K562 (cell line): ENCODE results near the gene TNFSF4. TPM values are rescaled to one million over a fixed set of nuclear protein-coding genes. Genes with fewer than 3 reads are reported as not detected.

Experiments used
- ATAC-seq: fragments of 200-7000 bp; cut with Tn5 transposase; 3 replicates; pipeline ENCODE4 v1.9.1; 2020; ENCODE audit warnings: moderate library complexity
- BruUV-seq: library from RNA; stranded (reverse); fragments of 400-500 nt; replicated peaks from 2 replicates; lab custom pipeline; 2021; lab: Mats Ljungman, UMichigan
- CTCF ChIA-PET: fragments of 300-600 bp; formaldehyde crosslinking; extraction: SDS; loops from one replicate; lab custom pipeline; 2021; ENCODE audit warnings: low intra/inter-chr PET ratio; lab: Yijun Ruan, JAX
- POLR2A ChIA-PET: fragments of 300-600, 350-650 bp; sonication (Branson Sonifier 250); formaldehyde crosslinking; extraction: SDS; loops from one replicate; lab custom pipeline; 2021; ENCODE audit warnings: antibody characterized with exemption, inconsistent platforms; lab: Yijun Ruan, JAX
- DNase-seq, 4 experiments: peaks; one replicate each; pipeline versions ENCODE4 v3.0.0 to v3.0.0-alpha.2; 2011 to 2018; ENCODE audit warnings: low spot score in 3 of 4, mixed read lengths in 3 of 4; ENCODE audit errors: extremely low read depth in 1 of 4
- FAIRE-seq: peaks from 2 replicates; lab custom pipeline; 2011; peaks lifted over from hg19 to GRCh38; lab: Jason Lieb, UNC
- H2AFZ ChIP-seq: 2 replicates; pipeline ENCODE4 v1.6.0; 2011; ENCODE audit warnings: low read depth, low read length, control low read depth, inconsistent platforms
- H3K27ac ChIP-seq: fragments of 200-600 bp; 3 replicates; pipeline ENCODE4 v1.8.0; 2011; ENCODE audit warnings: low read depth, mild to moderate bottlenecking, control low read depth, inconsistent platforms, low read length, moderate library complexity, mixed read lengths; ENCODE audit errors: extremely low read depth
- H3K27me3 ChIP-seq, 2 experiments: fragments of 300-600 bp in 1 of 2; 2 replicates in 1 of 2; 3 replicates in 1 of 2; pipeline versions ENCODE4 v1.6.0 to v1.8.0; 2011; ENCODE audit warnings: inconsistent platforms in 2 of 2, low read length in 2 of 2, mild to moderate bottlenecking in 1 of 2, mixed read lengths in 1 of 2, moderate library complexity in 1 of 2; ENCODE audit not compliant: control insufficient read depth in 2 of 2, insufficient read depth in 2 of 2
- H3K36me3 ChIP-seq: fragments of 300-600 bp; 3 replicates; pipeline ENCODE4 v1.8.0; 2011; ENCODE audit warnings: mild to moderate bottlenecking, low read length, inconsistent platforms; ENCODE audit not compliant: control insufficient read depth, insufficient read depth
- H3K4me1 ChIP-seq, 2 experiments: fragments of 200-600 bp in 1 of 2; replicated peaks in 1 of 2; 2 replicates in 1 of 2; 3 replicates in 1 of 2; pipeline versions ENCODE4 v1.5.1 to v1.8.0; 2011; ENCODE audit warnings: inconsistent platforms in 2 of 2, low read length in 2 of 2, mild to moderate bottlenecking in 1 of 2, mixed read lengths in 1 of 2, moderate library complexity in 1 of 2; ENCODE audit not compliant: control insufficient read depth in 2 of 2, insufficient read depth in 2 of 2
- H3K4me2 ChIP-seq: 2 replicates; pipeline ENCODE4 v1.6.1; 2011; ENCODE audit warnings: low read length, control low read depth, inconsistent platforms, mixed read lengths; ENCODE audit not compliant: insufficient read depth
- H3K4me3 ChIP-seq: fragments of 200-600 bp; sonication (generic), shearing (Covaris generic); 2 replicates; pipeline ENCODE4 v1.5.1; 2016; ENCODE audit warnings: control low read depth, inconsistent platforms
- H3K79me2 ChIP-seq: fragments of 200-600 bp; 3 replicates; pipeline ENCODE4 v1.8.0; 2011; ENCODE audit warnings: low read length, inconsistent platforms; ENCODE audit not compliant: control insufficient read depth, insufficient read depth
- H3K9ac ChIP-seq, 2 experiments: 2 replicates each; pipeline versions ENCODE4 v1.6.0 to v1.6.1; 2011; ENCODE audit warnings: low read depth in 2 of 2, low read length in 2 of 2, control low read depth in 1 of 2, inconsistent platforms in 1 of 2, mild to moderate bottlenecking in 1 of 2, mixed read lengths in 1 of 2; ENCODE audit not compliant: insufficient read depth in 1 of 2
- H3K9me1 ChIP-seq: one replicate; pipeline ENCODE4 v1.6.0; 2011; ENCODE audit warnings: inconsistent platforms, mild to moderate bottlenecking, low read length, moderate library complexity; ENCODE audit not compliant: control insufficient read depth, insufficient read depth
- H3K9me3 ChIP-seq: replicated peaks from 2 replicates; pipeline ENCODE4 v1.5.1; 2011; ENCODE audit warnings: low read depth, low read length, inconsistent platforms; ENCODE audit not compliant: control insufficient read depth, insufficient read depth
- H4K20me1 ChIP-seq: replicated peaks from 2 replicates; pipeline ENCODE4 v1.6.1; 2011; ENCODE audit warnings: low read length, inconsistent platforms, mixed read lengths; ENCODE audit not compliant: control insufficient read depth, insufficient read depth
- CREBBP ChIP-seq: IDR thresholded peaks from one replicate; pipeline ENCODE4 v1.6.1; 2012; ENCODE audit warnings: low read depth, mild to moderate bottlenecking, control low read depth, inconsistent platforms, low read length
- KAT2B ChIP-seq: IDR thresholded peaks from one replicate; pipeline ENCODE4 v1.6.1; 2012; ENCODE audit warnings: low read depth, mild to moderate bottlenecking, control low read depth, inconsistent platforms, low read length, moderate library complexity
- NCOA2 ChIP-seq, 2 experiments: fragments of 450-650 bp; IDR thresholded peaks; 2 replicates each; pipeline ENCODE4 v1.6.1; 2018; ENCODE audit warnings: mild to moderate bottlenecking in 2 of 2, moderate library complexity in 1 of 2; ENCODE audit not compliant: partially characterized antibody in 2 of 2
- PRMT5 ChIP-seq: sonication (generic); formaldehyde crosslinking; IDR thresholded peaks from 2 replicates; pipeline ENCODE4 v1.5.0; 2020; ENCODE audit warnings: missing genetic modification reagents
- RAD51 ChIP-seq: fragments of 450-650 bp; IDR thresholded peaks from 2 replicates; pipeline ENCODE4 v1.7.1; 2016; ENCODE audit warnings: low read depth, mild to moderate bottlenecking, borderline replicate concordance
- ZBTB34 ChIP-seq: fragments of 250-450 bp; sonication (Bioruptor Pico); IDR thresholded peaks from 2 replicates; pipeline ENCODE4 v1.8.0; 2021; ENCODE audit warnings: mild to moderate bottlenecking, moderate library complexity
- WGBS: fragments of 100-300 bp; shearing (Covaris generic); methylation state at CpG from one replicate; pipeline ENCODE4 v1.1.6; 2016; ENCODE audit warnings: low coverage, mixed read lengths; ENCODE audit not compliant: insufficient coverage; ENCODE audit errors: missing lambda C conversion rate; 5-methylcytosine and 5-hydroxymethylcytosine counted together
- in situ Hi-C: fragments of 300-500 bp; cut with MboI; formaldehyde crosslinking; loops from 4 replicates; pipeline ENCODE4 v1.15.0; 2018; ENCODE audit warnings: inconsistent platforms, mixed read lengths
- intact Hi-C: fragments of 100-400 bp; cut with micrococcal nuclease; formaldehyde crosslinking; loops from 2 replicates; pipeline ENCODE4 v1.14.2; 2022
- polyA plus RNA-seq, 8 experiments: library from polyadenylated mRNA; depleted of rRNA in 4 of 8; stranded (reverse) in 5 of 8; unstranded in 3 of 8; fragments of >200 nt; fragmentation: Nextera tagmentation in 2 of 8; fragmentation: Illumina TruSeq in 1 of 8; extraction: Ambion mirVana in 2 of 8; extraction: Trizol in 1 of 8; gene quantifications; 2 replicates each; pipeline versions ENCODE4 v1.2.1 to v1.2.3, GENCODE V29; 2011 to 2014; ENCODE audit warnings: inconsistent platforms in 1 of 8, missing spikeins in 1 of 8
- total RNA-seq, 7 experiments: library from RNA; depleted of rRNA in 6 of 7; stranded (reverse); fragments of >200 nt in 6 of 7; fragmentation: Illumina TruSeq in 2 of 7; extraction: Trizol in 2 of 7; gene quantifications; 2 replicates each; pipeline versions ENCODE4 v1.2.1 to v1.2.3, GENCODE V29; 2011 to 2021; ENCODE audit warnings: low replicate concordance in 1 of 7
- TF ChIP-seq, protein P1 (sequence below): sonication (generic); formaldehyde crosslinking; IDR thresholded peaks from 2 replicates; pipeline ENCODE4 v1.8.1; 2023; ENCODE audit warnings: mild to moderate bottlenecking, missing genetic modification reagents, moderate library complexity

The TNFSF4 gene
- total and polyA plus RNA-seq, 9 of the 15 experiments (the other 6 are each of a cell fraction or from before 2014, with no cell fraction given): 0.08 to 0.23 (median 0.15) TPM; not detected in 1

DNA sequence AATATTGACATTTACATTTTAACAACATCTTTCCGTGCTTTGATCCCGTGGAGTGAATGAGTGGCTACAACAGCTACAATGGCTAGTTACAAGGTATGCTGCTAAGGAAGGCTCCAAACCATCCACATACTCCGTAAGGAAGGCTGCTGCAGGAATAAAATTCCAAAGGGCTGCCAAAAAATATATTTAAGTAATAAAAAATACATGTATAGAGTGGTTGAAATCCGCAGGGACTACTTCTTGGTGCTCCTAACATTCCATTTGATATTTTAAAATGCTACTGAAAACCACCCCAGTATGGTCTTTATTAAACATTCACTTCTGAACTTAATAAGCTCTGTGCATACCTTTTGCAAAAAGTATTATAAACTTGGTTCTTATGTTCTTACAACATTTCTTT is 25.3 kb downstream of the TNFSF4 start:
- Histone ChIP-seq H3K36me3 (no peaks in the 10 kb centered on the region), H3K79me2 (no peaks in the 10 kb centered on the region), H3K4me1 (no peaks in the 10 kb centered on the region), H3K9me1 (no peaks in the 10 kb centered on the region), H4K20me1 (no peaks in the 10 kb centered on the region), H3K27ac (no peak overlapping the region), H3K4me3 (no peak overlapping the region), H3K9ac (no peak overlapping the region), H3K9me3 (no peaks in the 10 kb centered on the region), H2AFZ (no peak overlapping the region), H3K27me3 (no peaks in the 10 kb centered on the region), H3K4me2 (no peak overlapping the region)
- no peak for FAIRE-seq
- DNase-seq: no peak
- ATAC-seq: no peak
- TF ChIP-seq, protein P1, sequence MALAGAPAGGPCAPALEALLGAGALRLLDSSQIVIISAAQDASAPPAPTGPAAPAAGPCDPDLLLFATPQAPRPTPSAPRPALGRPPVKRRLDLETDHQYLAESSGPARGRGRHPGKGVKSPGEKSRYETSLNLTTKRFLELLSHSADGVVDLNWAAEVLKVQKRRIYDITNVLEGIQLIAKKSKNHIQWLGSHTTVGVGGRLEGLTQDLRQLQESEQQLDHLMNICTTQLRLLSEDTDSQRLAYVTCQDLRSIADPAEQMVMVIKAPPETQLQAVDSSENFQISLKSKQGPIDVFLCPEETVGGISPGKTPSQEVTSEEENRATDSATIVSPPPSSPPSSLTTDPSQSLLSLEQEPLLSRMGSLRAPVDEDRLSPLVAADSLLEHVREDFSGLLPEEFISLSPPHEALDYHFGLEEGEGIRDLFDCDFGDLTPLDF (CRISPR knock-in tag): no peak
- TF ChIP-seq KAT2B: no peak
- TF ChIP-seq NCOA2 (IDR thresholded peaks at IDR 0.05; ENCODE audit: partially characterized antibody in 2 of 2): no peak
- TF ChIP-seq ZBTB34 (CRISPR knock-in tag): no peak
- no peak for TF ChIP-seq RAD51
- TF ChIP-seq PRMT5 (CRISPR knock-in tag): no peak
- TF ChIP-seq CREBBP: no peak
- CTCF ChIA-PET: no interaction called here
- intact Hi-C loops (no loop called here), in situ Hi-C loops (no loop called here)
- WGBS: 0% methylated on average over 4 of the region's 4 CpGs
- POLR2A ChIA-PET: no interaction called here
- BruUV-seq: no TSS peak
